GM18507 (cell line): ENCODE measurements around the gene PROCA1.

Source experiments
- DNase-seq: peaks from one replicate; pipeline ENCODE4 v3.0.0; 2011; ENCODE audit warnings: low read depth; ENCODE audit not compliant: insufficient read length; ENCODE audit errors: extremely low spot score
- FAIRE-seq: peaks from 2 replicates; lab custom pipeline; 2011; peaks lifted over from hg19 to GRCh38; lab: Jason Lieb, UNC

PROCA1 gene

GRCh38 chr17:28711723-28712031, at the start of gene PROCA1:
PROCA1 (minus strand) TSS chr17:28711888; CDS start chr17:28711660, 228 bp downstream.
- FAIRE-seq (no peak), DNase-seq (no peak)

- no peak for DNase-seq
- FAIRE-seq: peak; percentile 33
These were observed 49.2 kb upstream of the PROCA1 start for GRCh38 chr17:28760601-28761562.

DNA sequence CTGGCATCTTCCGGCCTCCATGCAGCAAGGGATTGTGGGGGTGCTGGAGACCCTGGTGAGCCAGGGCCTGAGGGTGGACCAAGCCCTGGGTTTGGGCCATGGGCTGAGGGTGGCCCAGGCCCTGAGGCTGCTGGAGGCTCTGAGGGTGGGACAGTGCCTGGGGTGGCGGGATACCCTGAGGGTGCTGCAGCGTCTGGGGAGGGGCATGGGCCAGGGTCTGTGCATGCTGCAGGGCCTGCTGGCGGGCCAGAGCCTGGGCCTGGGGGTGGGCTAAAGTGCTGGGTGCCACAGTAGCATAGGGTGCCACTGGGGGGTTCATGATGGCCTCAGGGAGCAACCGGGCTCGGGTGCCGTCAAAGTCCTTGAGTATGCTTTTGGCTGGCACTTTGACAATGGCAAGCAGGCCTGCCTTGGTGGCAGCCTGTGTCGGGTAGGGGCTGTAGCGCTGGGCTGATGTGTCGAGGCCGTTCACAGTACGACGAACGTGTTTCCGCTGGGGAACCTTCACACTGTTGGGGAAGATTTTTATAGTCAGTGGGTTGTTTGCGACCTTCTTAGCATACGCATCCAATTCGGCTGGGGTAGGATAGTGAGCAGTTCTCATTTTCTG, 47.7 kb upstream of the PROCA1 start:
- FAIRE-seq (no peak), DNase-seq (no peak)

DNA sequence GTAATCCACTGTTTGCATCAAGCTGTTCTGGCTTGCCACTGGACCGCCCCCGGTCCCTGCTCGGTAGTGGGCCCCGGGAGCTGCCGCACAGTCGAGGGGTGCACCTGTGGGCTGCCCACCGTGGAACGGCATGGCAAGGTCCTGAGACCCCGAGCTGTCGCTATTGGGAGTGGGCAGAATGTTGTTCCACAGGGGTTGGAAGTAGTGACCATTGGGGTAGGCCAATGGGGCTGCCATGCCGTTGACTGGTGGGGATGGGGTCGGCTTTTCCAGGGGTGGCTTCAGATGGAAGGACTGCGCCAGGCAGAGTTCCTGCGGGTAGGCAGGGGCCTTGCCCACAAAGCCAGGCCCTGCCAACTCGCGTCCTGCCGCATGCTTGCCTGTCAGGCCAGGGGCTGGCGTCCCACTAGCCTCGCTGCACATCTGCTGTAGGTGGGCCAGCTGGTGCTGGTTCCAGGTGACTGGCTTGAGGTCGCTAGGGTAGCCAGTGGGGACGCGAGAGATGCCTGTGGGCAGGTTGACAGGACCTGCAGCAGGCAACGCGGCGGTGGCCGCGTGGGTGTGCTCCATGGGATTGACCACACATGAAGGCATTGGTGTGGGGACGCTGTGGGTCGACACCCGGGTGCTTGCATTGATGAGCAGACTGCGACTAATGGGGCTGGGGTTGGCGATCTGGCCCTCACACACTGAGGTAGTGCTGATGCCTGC, 46.9 kb upstream of the PROCA1 start:
- DNase-seq (no peak), FAIRE-seq (no peak)

- DNase-seq (no peak), FAIRE-seq (no peak)
These were observed 44.5 kb upstream of the PROCA1 start for GRCh38 chr17:28756049-28756804.

GRCh38 chr17:28755486-28755885, 43.8 kb upstream of the PROCA1 start:
- DNase-seq (no peak), FAIRE-seq (no peak)

DNA sequence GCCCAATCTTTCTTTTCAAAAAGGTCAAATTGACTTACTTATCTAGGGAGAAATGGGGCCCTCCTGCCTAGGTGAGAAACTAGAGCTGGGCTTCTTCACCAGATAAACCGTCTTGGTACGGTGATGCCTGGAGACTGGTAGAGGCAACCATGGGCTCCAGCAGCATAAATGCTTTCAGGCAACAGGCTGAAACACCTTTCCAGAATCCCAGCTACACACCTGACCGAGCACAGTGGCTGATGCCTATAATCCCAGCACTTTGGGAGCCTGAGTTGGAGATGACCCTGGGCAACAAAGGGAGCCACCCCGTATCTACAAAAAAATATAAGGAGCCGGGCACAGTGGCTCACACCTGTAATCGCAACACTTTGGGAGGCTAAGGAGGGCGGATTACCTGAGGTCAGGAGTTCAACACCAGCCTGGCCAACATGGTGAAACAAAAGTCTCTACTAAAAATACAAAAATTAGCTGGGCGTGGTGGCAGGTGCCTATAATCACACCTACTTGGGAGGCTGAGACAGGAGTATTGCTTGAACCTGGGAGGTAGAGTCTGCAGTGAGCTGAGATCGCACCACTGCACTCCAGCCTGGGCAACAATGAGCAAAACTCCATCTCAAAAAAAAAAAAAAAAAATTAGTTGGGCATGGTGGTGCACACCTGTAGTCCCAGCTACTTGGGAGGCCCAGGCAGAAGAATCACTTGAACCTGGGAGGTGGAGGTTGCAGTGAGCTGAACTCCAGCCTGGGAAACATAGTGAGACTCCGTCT, 40.1 kb upstream of the PROCA1 start:
- FAIRE-seq: no peak
- DNase-seq: no peak

- FAIRE-seq: peak; percentile 89
- no peak for DNase-seq
These were observed 38.7 kb upstream of the PROCA1 start for GRCh38 chr17:28750178-28751047.

- FAIRE-seq: no peak
These were observed 38.0 kb upstream of the PROCA1 start for GRCh38 chr17:28749516-28750177.

DNA sequence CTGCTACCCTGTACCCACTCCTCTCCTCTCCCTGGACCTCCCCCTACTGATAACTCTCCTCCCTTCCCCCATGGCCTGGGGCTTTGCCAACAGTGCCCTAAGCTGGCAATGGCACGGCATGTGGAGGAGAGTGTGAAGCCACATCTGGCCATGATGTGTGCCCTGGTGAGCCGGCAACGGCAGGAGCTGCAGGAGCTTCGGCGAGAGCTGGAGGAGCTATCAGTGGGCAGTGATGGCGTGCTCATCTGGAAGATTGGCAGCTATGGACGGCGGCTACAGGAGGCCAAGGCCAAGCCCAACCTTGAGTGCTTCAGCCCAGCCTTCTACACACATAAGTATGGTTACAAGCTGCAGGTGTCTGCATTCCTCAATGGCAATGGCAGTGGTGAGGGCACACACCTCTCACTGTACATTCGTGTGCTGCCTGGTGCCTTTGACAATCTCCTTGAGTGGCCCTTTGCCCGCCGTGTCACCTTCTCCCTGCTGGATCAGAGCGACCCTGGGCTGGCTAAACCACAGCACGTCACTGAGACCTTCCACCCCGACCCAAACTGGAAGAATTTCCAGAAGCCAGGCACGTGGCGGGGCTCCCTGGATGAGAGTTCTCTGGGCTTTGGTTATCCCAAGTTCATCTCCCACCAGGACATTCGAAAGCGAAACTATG, 37.3 kb upstream of the PROCA1 start:
- no peak for FAIRE-seq
- no peak for DNase-seq

More at GRCh38 chr17:28749516-28750177, 38.0 kb upstream of the PROCA1 start:
- no peak for DNase-seq

DNA sequence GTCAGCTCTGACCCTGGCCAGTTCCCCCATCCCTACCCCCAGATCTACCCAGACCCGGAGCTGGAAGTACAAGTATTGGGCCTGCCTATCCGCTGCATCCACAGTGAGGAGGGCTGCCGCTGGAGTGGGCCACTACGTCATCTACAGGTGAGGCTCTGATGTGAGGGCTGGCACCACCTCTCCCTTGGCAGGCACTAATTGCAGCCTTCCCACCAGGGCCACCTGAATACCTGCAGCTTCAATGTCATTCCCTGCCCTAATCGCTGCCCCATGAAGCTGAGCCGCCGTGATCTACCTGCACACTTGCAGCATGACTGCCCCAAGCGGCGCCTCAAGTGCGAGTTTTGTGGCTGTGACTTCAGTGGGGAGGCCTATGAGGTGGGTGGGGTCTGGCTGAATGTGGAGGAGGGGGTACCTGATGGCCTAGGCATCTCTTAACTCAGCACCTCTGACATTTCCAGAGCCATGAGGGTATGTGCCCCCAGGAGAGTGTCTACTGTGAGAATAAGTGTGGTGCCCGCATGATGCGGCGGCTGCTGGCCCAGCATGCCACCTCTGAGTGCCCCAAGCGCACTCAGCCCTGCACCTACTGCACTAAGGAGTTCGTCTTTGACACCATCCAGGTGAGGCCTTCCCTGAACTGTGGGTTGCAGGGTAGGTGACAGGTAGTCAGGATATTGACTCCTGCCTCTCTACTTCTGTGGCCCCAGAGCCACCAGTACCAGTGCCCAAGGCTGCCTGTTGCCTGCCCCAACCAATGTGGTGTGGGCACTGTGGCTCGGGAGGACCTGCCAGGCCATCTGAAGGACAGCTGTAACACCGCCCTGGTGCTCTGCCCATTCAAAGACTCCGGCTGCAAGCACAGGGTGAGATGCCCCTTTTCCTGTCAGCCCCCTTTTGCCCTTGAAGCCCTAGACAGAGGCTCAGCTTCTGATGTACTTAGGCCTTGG, 36.4 kb upstream of the PROCA1 start:
- DNase-seq: no peak
- no peak for FAIRE-seq

GRCh38 chr17:28747051-28747691, 35.5 kb upstream of the PROCA1 start:
- DNase-seq (no peak), FAIRE-seq (no peak)

DNA sequence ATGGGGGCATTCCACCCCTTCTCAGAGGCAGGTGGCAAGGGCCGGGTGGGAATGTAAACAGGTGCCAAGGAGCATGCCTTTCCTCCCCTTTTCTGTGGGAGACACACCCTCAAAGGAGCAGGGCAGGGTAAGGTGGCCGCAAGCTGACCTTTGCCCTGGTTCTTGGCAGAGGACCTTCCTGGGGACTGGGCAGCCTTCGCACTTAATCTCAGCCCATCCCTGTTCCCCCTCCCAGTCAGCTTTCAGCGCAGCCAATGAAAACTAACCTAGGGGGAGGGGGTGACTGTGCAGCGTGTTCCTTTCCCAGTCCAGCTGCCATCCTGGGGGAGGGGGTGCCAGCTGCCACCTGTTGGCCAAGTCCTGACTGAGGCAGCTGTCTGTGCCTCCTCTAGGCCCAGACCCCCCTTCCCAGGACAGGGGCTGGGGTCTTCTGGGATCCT, 34.9 kb upstream of the PROCA1 start:
- no peak for FAIRE-seq
- no peak for DNase-seq

GRCh38 chr17:28745786-28746411, 34.2 kb upstream of the PROCA1 start:
- no peak for FAIRE-seq
- DNase-seq: no peak
